HepG2 (cell line): ENCODE data around the gene GDF7. TPM values are rescaled to one million over a fixed set of nuclear protein-coding genes. Genes with fewer than 3 reads are reported as not detected.

Experiments used
- ATAC-seq: fragments of 200-7000 bp; cut with Tn5 transposase; 3 replicates; pipeline ENCODE4 v1.9.1; 2020; ENCODE audit warnings: mild to moderate bottlenecking, moderate library complexity
- BruUV-seq: library from RNA; stranded (reverse); fragments of 400-500 nt; replicated peaks from 2 replicates; lab custom pipeline; 2021; lab: Mats Ljungman, UMichigan
- CTCF ChIA-PET: fragments of 300-600 bp; formaldehyde crosslinking; extraction: SDS; loops from one replicate; lab custom pipeline; 2021; ENCODE audit warnings: low total read pairs, inconsistent platforms, low intra/inter-chr PET ratio; lab: Yijun Ruan, JAX
- POLR2A ChIA-PET: fragments of 350-600 bp; sonication (Branson Sonifier 250); formaldehyde crosslinking; loops from one replicate; lab custom pipeline; 2020; ENCODE audit warnings: antibody characterized with exemption, inconsistent platforms; lab: Yijun Ruan, JAX
- DNase-seq: peaks from one replicate; pipeline ENCODE4 v3.0.0-alpha.2; 2015; ENCODE audit warnings: low spot score
- FAIRE-seq: peaks from 3 replicates; lab custom pipeline; 2011; peaks lifted over from hg19 to GRCh38; lab: Jason Lieb, UNC
- H2AFZ ChIP-seq: one replicate; pipeline ENCODE4 v1.6.1; 2011; ENCODE audit warnings: low read length, inconsistent platforms
- H3K27ac ChIP-seq: fragments of 300-600 bp; 3 replicates; pipeline ENCODE4 v1.8.0; 2011; ENCODE audit warnings: mixed run types, mild to moderate bottlenecking, mixed read lengths, low read length, inconsistent platforms; ENCODE audit not compliant: insufficient read depth; ENCODE audit errors: extremely low read length
- H3K27me3 ChIP-seq, 2 experiments: fragments of 200-600 bp in 1 of 2; 2 replicates in 1 of 2; 3 replicates in 1 of 2; pipeline versions ENCODE4 v1.6.0 to v1.8.0; 2011; ENCODE audit warnings: low read length in 2 of 2, mild to moderate bottlenecking in 2 of 2, moderate library complexity in 2 of 2, inconsistent platforms in 1 of 2; ENCODE audit not compliant: insufficient read depth in 2 of 2, control insufficient read depth in 1 of 2
- H3K36me3 ChIP-seq, 2 experiments: fragments of 200-600 bp in 1 of 2; replicated peaks in 1 of 2; 2 replicates in 1 of 2; 3 replicates in 1 of 2; pipeline versions ENCODE4 v1.5.1 to v1.8.0; 2011; ENCODE audit warnings: low read length in 2 of 2, inconsistent platforms in 1 of 2; ENCODE audit not compliant: insufficient read depth in 2 of 2, control insufficient read depth in 1 of 2
- H3K4me1 ChIP-seq: 2 replicates; pipeline ENCODE4 v1.5.1; 2012; ENCODE audit warnings: low read length, inconsistent platforms; ENCODE audit not compliant: insufficient read depth
- H3K4me2 ChIP-seq: 2 replicates; pipeline ENCODE4 v1.6.0; 2011; ENCODE audit warnings: low read depth, low read length, inconsistent platforms
- H3K4me3 ChIP-seq, 3 experiments: fragments of 200-600 bp in 1 of 3; sonication (generic), shearing (Covaris generic) in 1 of 3; replicated peaks in 1 of 3; 2 replicates each; pipeline ENCODE4 v1.5.1; 2011 to 2016; ENCODE audit warnings: low read length in 3 of 3, inconsistent platforms in 2 of 3, low read depth in 2 of 3, mild to moderate bottlenecking in 2 of 3, control low read depth in 1 of 3, mixed read lengths in 1 of 3; ENCODE audit not compliant: insufficient read depth in 1 of 3
- H3K79me2 ChIP-seq: one replicate; pipeline ENCODE4 v1.6.1; 2011; ENCODE audit warnings: low read length, inconsistent platforms; ENCODE audit not compliant: insufficient read depth
- H3K9ac ChIP-seq: 2 replicates; pipeline ENCODE4 v1.6.0; 2011; ENCODE audit warnings: mild to moderate bottlenecking, low read depth, low read length, inconsistent platforms; ENCODE audit not compliant: insufficient read depth
- H3K9me3 ChIP-seq: 2 replicates; pipeline ENCODE4 v1.5.1; 2012; ENCODE audit warnings: mild to moderate bottlenecking, low read length
- H4K20me1 ChIP-seq: 2 replicates; pipeline ENCODE4 v1.6.0; 2011; ENCODE audit warnings: inconsistent platforms, mild to moderate bottlenecking, low read length, moderate library complexity; ENCODE audit not compliant: insufficient read depth
- FOXK2 ChIP-seq: fragments of 450-650 bp; IDR thresholded peaks from 2 replicates; pipeline ENCODE4 v1.6.1; 2016
- MBNL3 ChIP-seq: fragments of 250-450 bp; sonication (Bioruptor Pico); conservative IDR thresholded peaks from 2 replicates; pipeline ENCODE4 v1.8.0; 2022; ENCODE audit warnings: mild to moderate bottlenecking, inconsistent platforms
- ONECUT2 ChIP-seq: sonication (generic); formaldehyde crosslinking; IDR thresholded peaks from 2 replicates; pipeline ENCODE4 v1.4.0; 2020; ENCODE audit warnings: missing genetic modification reagents
- THAP7 ChIP-seq: sonication (generic); formaldehyde crosslinking; IDR thresholded peaks from 2 replicates; pipeline ENCODE4 v1.8.1; 2023; ENCODE audit warnings: mild to moderate bottlenecking, missing genetic modification reagents
- ZFP82 ChIP-seq: sonication (generic); formaldehyde crosslinking; IDR thresholded peaks from 2 replicates; pipeline ENCODE4 v1.5.1; 2020; ENCODE audit warnings: mild to moderate bottlenecking, missing genetic modification reagents, borderline replicate concordance
- ZKSCAN5 ChIP-seq: sonication (generic); formaldehyde crosslinking; IDR thresholded peaks from 2 replicates; pipeline ENCODE4 v1.5.1; 2020; ENCODE audit warnings: mild to moderate bottlenecking, missing genetic modification reagents
- ZNF225 ChIP-seq: sonication (generic); formaldehyde crosslinking; IDR thresholded peaks from 2 replicates; pipeline ENCODE4 v1.4.0; 2020; ENCODE audit warnings: mild to moderate bottlenecking, missing genetic modification reagents
- ZNF317 ChIP-seq: sonication (generic); formaldehyde crosslinking; IDR thresholded peaks from 2 replicates; pipeline ENCODE4 v1.5.0; 2020; ENCODE audit warnings: mild to moderate bottlenecking, missing genetic modification reagents
- ZNF556 ChIP-seq: sonication (generic); formaldehyde crosslinking; IDR thresholded peaks from 2 replicates; pipeline ENCODE4 v1.4.0; 2020; ENCODE audit warnings: mild to moderate bottlenecking, missing genetic modification reagents, borderline replicate concordance
- WGBS: methylation state at CpG from one replicate; pipeline ENCODE4 v1.1.6; 2017; ENCODE audit warnings: low lambda C conversion rate; 5-methylcytosine and 5-hydroxymethylcytosine counted together
- in situ Hi-C: cut with HindIII; loops from 2 replicates; pipeline ENCODE4 v1.10.0; 2017; ENCODE audit warnings: low pct_unique_long_range_greater_than_20kb; ENCODE audit not compliant: extremely low pct_ligation_motif_present
- intact Hi-C: fragments of 100-400 bp; cut with micrococcal nuclease; formaldehyde crosslinking; loops from one replicate; pipeline ENCODE4 v1.10.0; 2022; ENCODE audit not compliant: unreplicated experiment
- polyA plus RNA-seq, 8 experiments: library from polyadenylated mRNA; depleted of rRNA in 3 of 8; stranded (reverse) in 7 of 8; unstranded in 1 of 8; fragments of >200 nt; fragmentation: Illumina TruSeq in 4 of 8; extraction: Trizol in 4 of 8; gene quantifications; 2 replicates each; pipeline versions ENCODE4 v1.2.1 to v1.2.3, GENCODE V29; 2011 to 2016; ENCODE audit warnings: low read depth in 4 of 8, missing spikeins in 1 of 8, mixed read lengths in 1 of 8; ENCODE audit not compliant: insufficient read depth in 1 of 8
- total RNA-seq, 5 experiments: library from RNA; depleted of rRNA; stranded (reverse); fragments of >200 nt; fragmentation: Illumina TruSeq; extraction: Trizol; gene quantifications; 2 replicates each; pipeline ENCODE4 v1.2.3, GENCODE V29; 2016; ENCODE audit warnings: low read depth in 1 of 5
- TF ChIP-seq, protein P1 (sequence below): sonication (generic); formaldehyde crosslinking; IDR thresholded peaks from 2 replicates; pipeline ENCODE4 v1.8.1; 2023; ENCODE audit warnings: missing genetic modification reagents, inconsistent platforms, borderline replicate concordance

GDF7 gene
- total and polyA plus RNA-seq, 2 of the 13 experiments (the other 11 are each of a cell fraction or from before 2014, with no cell fraction given) = 1.6 to 15.0 TPM

DNA sequence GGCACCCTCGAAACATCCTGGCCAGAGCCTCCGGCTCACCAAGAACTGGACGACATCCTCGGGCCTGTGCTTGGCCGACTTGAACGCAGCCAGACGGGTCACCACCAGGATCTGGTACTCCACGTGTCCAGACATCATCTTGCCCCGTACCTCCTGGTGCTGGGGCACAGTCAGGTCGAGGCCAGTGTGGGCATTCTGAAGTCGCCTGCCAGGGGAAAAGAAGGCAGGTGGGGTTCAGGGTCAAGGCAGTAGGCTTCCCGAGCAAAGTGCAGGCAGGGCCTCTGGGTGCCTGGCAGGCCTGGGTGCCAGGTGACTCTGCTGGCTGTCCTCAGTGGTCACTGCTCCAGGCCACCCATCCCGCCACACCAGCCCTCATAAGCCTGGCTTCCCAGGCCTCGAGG lies 21.6 kb upstream of the GDF7 start:
- DNase-seq (no peak), ATAC-seq (no peak), FAIRE-seq (no peak)
- 88% methylated on average over 14 of the region's 14 CpGs for WGBS
- no TSS peak for BruUV-seq
- ChIA-PET POLR2A (no interaction called here), CTCF (no interaction called here)
- no peaks in the 10 kb centered on the region for H3K9me3 ChIP-seq
- no peak for TF ChIP-seq ZKSCAN5 (CRISPR knock-in tag)
- no peak for TF ChIP-seq ZNF225 (CRISPR knock-in tag)
- TF ChIP-seq ONECUT2 (CRISPR knock-in tag) = no peak
- TF ChIP-seq ZNF556 (CRISPR knock-in tag) = no peak
- no peak for TF ChIP-seq ZNF317 (CRISPR knock-in tag)
- no peak for TF ChIP-seq MBNL3 (CRISPR knock-in tag)
- TF ChIP-seq, protein P1, sequence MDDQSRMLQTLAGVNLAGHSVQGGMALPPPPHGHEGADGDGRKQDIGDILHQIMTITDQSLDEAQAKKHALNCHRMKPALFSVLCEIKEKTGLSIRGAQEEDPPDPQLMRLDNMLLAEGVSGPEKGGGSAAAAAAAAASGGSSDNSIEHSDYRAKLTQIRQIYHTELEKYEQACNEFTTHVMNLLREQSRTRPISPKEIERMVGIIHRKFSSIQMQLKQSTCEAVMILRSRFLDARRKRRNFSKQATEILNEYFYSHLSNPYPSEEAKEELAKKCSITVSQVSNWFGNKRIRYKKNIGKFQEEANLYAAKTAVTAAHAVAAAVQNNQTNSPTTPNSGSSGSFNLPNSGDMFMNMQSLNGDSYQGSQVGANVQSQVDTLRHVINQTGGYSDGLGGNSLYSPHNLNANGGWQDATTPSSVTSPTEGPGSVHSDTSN (CRISPR knock-in tag) = no peak
- TF ChIP-seq ZFP82 (CRISPR knock-in tag) = no peak
- TF ChIP-seq THAP7 = no peak
- TF ChIP-seq FOXK2 = no peak
- TF ChIP-seq, all 625 proteins: peak for 0
- Histone ChIP-seq H3K27me3 (no peaks in the 10 kb centered on the region; a peak in 1 of 5 replicates), H3K4me2 (no peak overlapping the region), H3K9ac (no peak overlapping the region), H3K36me3 (peaks cover 8 to 17% of the 10 kb centered on the region in 2 experiments), H3K79me2 (peaks cover 6% of the 10 kb centered on the region), H3K27ac (no peak overlapping the region), H4K20me1 (no peaks in the 10 kb centered on the region), H3K4me1 (peaks cover 36% of the 10 kb centered on the region), H2AFZ (no peak overlapping the region), H3K4me3 (no peak overlapping the region)
- intact Hi-C loops = no loop called here
- in situ Hi-C loops = no loop called here
